IPS DF 4.7 (cell line): Measurements from ENCODE around the gene ADARB2.

Experiments used
- DNase-seq: peaks from one replicate; pipeline ENCODE4 v3.0.0-alpha.2; 2013; ENCODE audit warnings: low spot score; ENCODE audit errors: extremely low read depth

Gene ADARB2

GRCh38 chr10:1596482-1597099 is 140.7 kb downstream of the ADARB2 start:
- no peak for DNase-seq

- no peak for DNase-seq
These were observed 141.6 kb downstream of the ADARB2 start for GRCh38 chr10:1595726-1596125.

- DNase-seq: no peak
These were observed 142.1 kb downstream of the ADARB2 start for GRCh38 chr10:1595242-1595600.

- DNase-seq: no peak
These were observed 142.7 kb downstream of the ADARB2 start for GRCh38 chr10:1594372-1595241.

GRCh38 chr10:1591742-1592141 is 145.6 kb downstream of the ADARB2 start:
- no peak for DNase-seq

- DNase-seq: no peak
These were observed 146.3 kb downstream of the ADARB2 start for GRCh38 chr10:1591045-1591444.

GRCh38 chr10:1589257-1589656 is 148.1 kb downstream of the ADARB2 start:
- DNase-seq: no peak

GRCh38 chr10:1582739-1583138 is 154.6 kb downstream of the ADARB2 start:
- no peak for DNase-seq

GRCh38 chr10:1581189-1581588 is 156.1 kb downstream of the ADARB2 start:
- DNase-seq: no peak

- DNase-seq: no peak
These were observed 157.7 kb downstream of the ADARB2 start for GRCh38 chr10:1579671-1580070.

- DNase-seq: no peak
These were observed 158.2 kb downstream of the ADARB2 start for GRCh38 chr10:1579141-1579491.

- no peak for DNase-seq
These were observed 158.8 kb downstream of the ADARB2 start for GRCh38 chr10:1578392-1579140.

GRCh38 chr10:1577945-1578344 is 159.4 kb downstream of the ADARB2 start:
- no peak for DNase-seq

GRCh38 chr10:1577373-1577770 is 160.0 kb downstream of the ADARB2 start:
- no peak for DNase-seq

- no peak for DNase-seq
These were observed 160.6 kb downstream of the ADARB2 start for GRCh38 chr10:1576467-1577372.

GRCh38 chr10:1575481-1576244 is 161.7 kb downstream of the ADARB2 start:
- DNase-seq: no peak

GRCh38 chr10:1574719-1575118 is 162.6 kb downstream of the ADARB2 start:
- no peak for DNase-seq

- DNase-seq: no peak
These were observed 163.3 kb downstream of the ADARB2 start for GRCh38 chr10:1573981-1574380.

GRCh38 chr10:1573334-1573969 is 163.9 kb downstream of the ADARB2 start:
- DNase-seq: no peak
